ENCODE measurements around the gene FSCN2.

FSCN2 gene

DNA sequence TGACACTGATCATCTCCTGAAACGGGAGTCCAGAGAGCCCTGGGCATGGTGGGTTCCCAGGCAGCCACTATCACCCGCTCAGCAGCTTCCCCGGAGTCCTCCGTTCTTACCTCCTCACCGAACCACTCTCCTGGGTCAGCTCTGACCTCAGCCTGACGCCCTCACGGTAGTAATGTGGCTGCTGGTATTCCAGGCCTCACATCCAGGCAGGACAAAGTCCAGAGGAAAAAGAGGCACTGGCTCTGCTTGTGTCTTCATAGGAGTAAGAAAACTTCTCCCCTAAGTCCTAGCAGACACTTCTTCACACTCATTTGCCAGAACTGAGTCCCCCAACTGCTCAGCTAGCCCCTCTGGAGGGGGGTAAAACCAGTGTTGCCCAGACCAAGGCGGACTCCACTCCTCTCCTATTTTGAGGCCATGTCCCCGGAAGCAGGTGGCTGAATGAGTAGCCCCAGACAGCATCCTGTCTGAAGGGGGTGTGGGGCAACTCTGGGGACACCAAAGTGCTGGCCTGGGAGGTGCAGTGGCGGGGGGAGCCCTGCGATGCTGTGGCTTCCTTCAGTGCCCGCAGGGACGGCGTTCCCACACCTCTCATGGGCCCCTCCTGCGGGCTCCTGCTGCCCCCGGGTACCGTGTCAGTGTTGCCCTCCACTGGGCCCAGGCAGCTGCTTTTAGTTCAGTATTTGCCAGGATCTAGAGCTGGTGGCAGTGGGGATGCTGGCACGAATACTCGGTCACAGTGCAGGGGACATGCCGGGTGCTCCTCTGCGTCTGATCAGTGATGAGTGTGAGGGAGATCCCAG is 5.4 kb downstream of the FSCN2 start:
- no peak for DNase-seq (ENCODE audit: extremely low read depth, low read depth)

DNA sequence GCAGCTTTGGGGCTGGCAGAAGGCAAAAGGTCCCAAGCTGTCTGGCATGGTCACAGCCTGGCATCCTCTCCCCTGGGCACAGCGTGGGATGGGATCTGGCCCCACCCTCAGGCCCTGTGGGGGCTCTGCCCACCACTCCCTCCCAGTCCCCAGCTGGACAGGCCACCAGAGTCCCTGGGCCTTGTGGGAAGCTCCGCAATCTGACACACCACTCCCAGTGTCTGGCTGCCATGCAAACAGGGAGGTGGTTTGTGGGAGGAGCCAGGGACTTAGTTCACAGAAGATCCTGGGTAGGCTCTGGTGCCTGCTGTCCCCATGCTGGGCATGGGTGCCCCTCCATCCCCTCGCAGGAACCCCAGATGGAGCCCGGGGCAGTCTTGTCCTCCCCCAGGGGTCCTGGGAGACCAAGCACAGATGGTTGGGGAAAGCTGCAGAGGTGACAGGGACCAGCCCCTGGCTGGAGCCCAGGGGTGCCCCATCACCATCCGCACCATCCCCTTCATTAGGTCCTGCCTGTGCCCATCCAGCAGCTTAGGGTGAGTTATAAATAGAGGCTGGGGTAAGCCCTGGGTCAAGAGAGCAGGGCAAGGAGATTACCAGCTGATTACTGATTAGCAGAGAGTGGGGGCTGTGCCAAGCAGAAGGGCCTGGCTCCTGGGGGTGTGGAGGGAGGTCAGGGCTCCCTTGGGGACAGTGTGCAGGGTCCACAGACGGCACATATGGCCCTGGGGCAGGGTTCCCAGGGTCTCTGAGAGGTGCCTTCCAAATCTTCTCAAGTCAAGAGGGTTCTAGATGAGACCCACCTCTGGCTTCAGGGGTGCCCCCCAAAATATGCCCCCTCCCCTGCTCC is 6.2 kb downstream of the FSCN2 start:
- no peak for TF ChIP-seq CTCF (IDR thresholded peaks at IDR 0.05; ENCODE audit: low read depth, low read length)
- DNase-seq (ENCODE audit: extremely low read depth, low read depth): no peak

More for the DNA sequence above, 5.4 kb downstream of the FSCN2 start:
- TF ChIP-seq CTCF (IDR thresholded peaks at IDR 0.05; ENCODE audit: low read depth, low read length): no peak

DNA sequence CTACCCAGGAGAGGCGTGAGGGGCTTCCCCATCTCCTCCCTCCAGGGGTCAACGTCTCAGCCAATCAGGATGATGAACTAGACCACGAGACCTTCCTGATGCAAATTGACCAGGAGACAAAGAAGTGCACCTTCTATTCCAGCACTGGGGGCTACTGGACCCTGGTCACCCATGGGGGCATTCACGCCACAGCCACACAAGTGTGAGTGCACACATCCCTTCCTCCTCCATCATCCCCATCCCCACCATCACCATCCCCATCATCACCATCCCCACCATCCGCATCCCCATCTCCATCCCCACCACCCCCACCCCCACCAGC is 6.8 kb downstream of the FSCN2 start:
- TF ChIP-seq CTCF (IDR thresholded peaks at IDR 0.05; ENCODE audit: low read depth, low read length): no peak
- no peak for DNase-seq (ENCODE audit: extremely low read depth, low read depth)

DNA sequence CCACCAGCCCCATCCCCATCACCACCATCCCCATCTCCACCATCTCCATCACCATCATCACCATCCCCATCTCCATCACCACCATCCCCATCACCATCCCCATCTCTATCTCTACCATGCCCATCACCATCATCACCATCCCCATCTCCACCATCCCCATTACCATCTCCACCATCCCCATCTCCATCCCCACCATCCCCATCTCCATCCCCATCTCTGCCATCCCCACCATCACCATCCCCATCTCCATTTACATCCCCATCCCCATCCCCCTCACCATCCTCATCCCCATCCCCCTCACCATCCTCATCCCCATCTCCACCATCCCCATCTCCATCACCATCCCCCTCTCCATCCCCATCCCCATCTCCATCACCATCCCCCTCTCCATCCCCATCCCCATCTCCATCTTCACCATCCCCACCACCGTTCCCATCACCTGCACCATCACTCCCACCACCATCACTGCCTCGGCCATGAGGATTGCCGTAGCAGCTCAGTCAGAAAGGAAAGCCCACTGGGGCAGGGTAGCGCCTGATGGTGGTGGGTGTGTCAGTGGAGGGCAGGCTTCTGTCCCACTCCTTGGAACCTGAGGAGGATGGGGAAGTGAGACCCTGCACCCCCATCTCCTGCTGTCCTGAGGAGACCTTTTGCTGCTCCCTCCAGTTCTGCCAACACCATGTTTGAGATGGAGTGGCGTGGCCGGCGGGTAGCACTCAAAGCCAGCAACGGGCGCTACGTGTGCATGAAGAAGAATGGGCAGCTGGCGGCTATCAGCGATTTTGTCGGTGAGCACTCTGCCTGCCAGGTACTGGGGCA is 7.5 kb downstream of the FSCN2 start:
- TF ChIP-seq CTCF (IDR thresholded peaks at IDR 0.05; ENCODE audit: low read depth, low read length): no peak
- DNase-seq (ENCODE audit: extremely low read depth, low read depth): no peak

- no peak for DNase-seq (ENCODE audit: extremely low read depth, low read depth)
- no peak for TF ChIP-seq CTCF (IDR thresholded peaks at IDR 0.05; ENCODE audit: low read depth, low read length)
These were observed 8.4 kb downstream of the FSCN2 start for GRCh38 chr17:81536299-81537290.

DNA sequence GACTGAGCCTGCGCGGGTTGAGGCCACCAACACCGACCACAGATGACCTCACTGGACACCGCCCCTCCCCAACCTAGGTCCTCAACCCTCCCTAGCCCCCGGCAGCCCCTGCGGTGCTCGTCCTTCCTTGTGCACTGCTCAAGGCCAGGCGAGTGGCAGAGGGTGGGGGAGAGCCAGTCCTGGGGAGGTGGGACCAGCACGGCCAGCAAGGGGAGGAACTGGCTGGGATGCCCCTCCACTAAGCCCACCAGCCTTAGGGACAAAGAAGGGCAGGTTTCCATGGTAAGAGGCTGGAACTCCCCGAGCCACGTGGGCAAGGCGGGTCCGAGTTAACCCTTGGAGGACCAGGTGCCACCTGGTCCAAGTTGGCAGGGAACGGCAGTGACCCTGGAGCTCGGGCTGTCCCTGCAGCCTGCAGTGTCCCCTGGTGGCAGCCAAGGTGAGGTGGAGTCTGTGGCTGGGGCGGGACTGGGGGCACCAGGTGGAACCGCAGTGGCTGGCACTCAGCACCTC is 9.2 kb downstream of the FSCN2 start:
- peak; percentile 52 for TF ChIP-seq CTCF (IDR thresholded peaks at IDR 0.05; ENCODE audit: low read depth, low read length)
- DNase-seq (ENCODE audit: extremely low read depth, low read depth): no peak
